Neuronal stem cell (in vitro differentiated cells): ENCODE results near the gene C1RL.

ENCODE experiments used
- DNase-seq: peaks from one replicate; pipeline ENCODE4 v3.0.0-alpha.2; 2013; ENCODE audit warnings: low spot score
- H2AFZ ChIP-seq: one replicate; pipeline ENCODE4 v1.6.1; 2013; ENCODE audit warnings: mild to moderate bottlenecking, low read length, inconsistent platforms
- H2AK5ac ChIP-seq: 2 replicates; pipeline ENCODE4 v1.6.1; 2013; ENCODE audit warnings: low read depth, mild to moderate bottlenecking, inconsistent platforms, low read length, moderate library complexity, mixed read lengths
- H2BK120ac ChIP-seq: 2 replicates; pipeline ENCODE4 v1.6.1; 2013; ENCODE audit warnings: low read depth, mild to moderate bottlenecking, inconsistent platforms, low read length, moderate library complexity, mixed read lengths
- H2BK12ac ChIP-seq: one replicate; pipeline ENCODE4 v1.6.1; 2013; ENCODE audit warnings: low read length, inconsistent platforms
- H2BK15ac ChIP-seq: 2 replicates; pipeline ENCODE4 v1.6.1; 2013; ENCODE audit warnings: mild to moderate bottlenecking, low read length, inconsistent platforms, mixed read lengths
- H2BK5ac ChIP-seq: one replicate; pipeline ENCODE4 v1.6.1; 2013; ENCODE audit warnings: inconsistent platforms, mild to moderate bottlenecking, low read length, moderate library complexity
- H3K14ac ChIP-seq: one replicate; pipeline ENCODE4 v1.6.1; 2013; ENCODE audit warnings: low read length, inconsistent platforms
- H3K18ac ChIP-seq: 2 replicates; pipeline ENCODE4 v1.6.1; 2013; ENCODE audit warnings: low read length, inconsistent platforms
- H3K23ac ChIP-seq: 2 replicates; pipeline ENCODE4 v1.6.1; 2013; ENCODE audit warnings: low read depth, mild to moderate bottlenecking, mixed read lengths, low read length, inconsistent platforms; ENCODE audit not compliant: poor library complexity
- H3K27ac ChIP-seq: replicated peaks from 3 replicates; pipeline ENCODE4 v1.5.1; 2013; ENCODE audit warnings: low read length, inconsistent platforms
- H3K27me3 ChIP-seq, 3 experiments: 2 replicates each; pipeline ENCODE4 v1.6.1; 2013; ENCODE audit warnings: low read length in 3 of 3, mild to moderate bottlenecking in 2 of 3, inconsistent platforms in 1 of 3, low read depth in 1 of 3, mixed read lengths in 1 of 3, moderate library complexity in 1 of 3; ENCODE audit not compliant: control insufficient read depth in 3 of 3, insufficient read depth in 3 of 3
- H3K36me3 ChIP-seq, 2 donors: replicated peaks in 1 of 2; 2 replicates each; pipeline ENCODE4 v1.6.1; 2013; ENCODE audit warnings: low read length in 2 of 2; ENCODE audit not compliant: control insufficient read depth in 2 of 2, insufficient read depth in 2 of 2
- H3K4ac ChIP-seq: 2 replicates; pipeline ENCODE4 v1.6.1; 2013; ENCODE audit warnings: inconsistent platforms, mild to moderate bottlenecking, low read length, moderate library complexity
- H3K4me1 ChIP-seq, 2 donors: 1 replicate in 1 of 2; 2 replicates in 1 of 2; pipeline ENCODE4 v1.6.1; 2013; ENCODE audit warnings: low read length in 2 of 2, low read depth in 1 of 2; ENCODE audit not compliant: control insufficient read depth in 2 of 2, insufficient read depth in 1 of 2
- H3K4me2 ChIP-seq: one replicate; pipeline ENCODE4 v1.6.1; 2013; ENCODE audit warnings: mild to moderate bottlenecking, low read length, inconsistent platforms; ENCODE audit not compliant: insufficient read depth, poor library complexity, severe bottlenecking
- H3K4me3 ChIP-seq, 2 donors: 2 replicates each; pipeline ENCODE4 v1.5.1; 2013; ENCODE audit warnings: low read length in 2 of 2, mild to moderate bottlenecking in 2 of 2, inconsistent platforms in 1 of 2, moderate library complexity in 1 of 2
- H3K79me1 ChIP-seq: one replicate; pipeline ENCODE4 v1.6.1; 2013; ENCODE audit warnings: low read depth, mild to moderate bottlenecking, inconsistent platforms, low read length, moderate library complexity
- H3K9ac ChIP-seq: one replicate; pipeline ENCODE4 v1.6.1; 2013; ENCODE audit warnings: mild to moderate bottlenecking, low read depth, low read length, inconsistent platforms; ENCODE audit not compliant: poor library complexity
- H3K9me3 ChIP-seq, 2 donors: replicated peaks in 1 of 2; 2 replicates each; pipeline versions ENCODE3 to v1.6.1; 2013; ENCODE audit warnings: low read length in 2 of 2, mild to moderate bottlenecking in 2 of 2, inconsistent platforms in 1 of 2, low read depth in 1 of 2, mixed read lengths in 1 of 2, moderate library complexity in 1 of 2; ENCODE audit not compliant: control insufficient read depth in 2 of 2, insufficient read depth in 1 of 2
- H4K8ac ChIP-seq: one replicate; pipeline ENCODE4 v1.6.1; 2013; ENCODE audit warnings: low read depth, mild to moderate bottlenecking, inconsistent platforms, low read length, moderate library complexity
- H4K91ac ChIP-seq: one replicate; pipeline ENCODE4 v1.6.1; 2013; ENCODE audit warnings: low read length, low read depth, mild to moderate bottlenecking, inconsistent platforms; ENCODE audit not compliant: poor library complexity
- WGBS, 2 donors: extraction: QIAGEN DNeasy Blood & Tissue Kit; methylation state at CpG; one replicate each; pipeline ENCODE4 v1.1.7; 2013; ENCODE audit warnings: missing lambda C conversion rate in 2 of 2, mixed read lengths in 1 of 2; ENCODE audit not compliant: insufficient read length in 2 of 2, insufficient replicate concordance in 1 of 2; ENCODE audit errors: extremely low coverage in 2 of 2; 5-methylcytosine and 5-hydroxymethylcytosine counted together

Gene C1RL

DNA sequence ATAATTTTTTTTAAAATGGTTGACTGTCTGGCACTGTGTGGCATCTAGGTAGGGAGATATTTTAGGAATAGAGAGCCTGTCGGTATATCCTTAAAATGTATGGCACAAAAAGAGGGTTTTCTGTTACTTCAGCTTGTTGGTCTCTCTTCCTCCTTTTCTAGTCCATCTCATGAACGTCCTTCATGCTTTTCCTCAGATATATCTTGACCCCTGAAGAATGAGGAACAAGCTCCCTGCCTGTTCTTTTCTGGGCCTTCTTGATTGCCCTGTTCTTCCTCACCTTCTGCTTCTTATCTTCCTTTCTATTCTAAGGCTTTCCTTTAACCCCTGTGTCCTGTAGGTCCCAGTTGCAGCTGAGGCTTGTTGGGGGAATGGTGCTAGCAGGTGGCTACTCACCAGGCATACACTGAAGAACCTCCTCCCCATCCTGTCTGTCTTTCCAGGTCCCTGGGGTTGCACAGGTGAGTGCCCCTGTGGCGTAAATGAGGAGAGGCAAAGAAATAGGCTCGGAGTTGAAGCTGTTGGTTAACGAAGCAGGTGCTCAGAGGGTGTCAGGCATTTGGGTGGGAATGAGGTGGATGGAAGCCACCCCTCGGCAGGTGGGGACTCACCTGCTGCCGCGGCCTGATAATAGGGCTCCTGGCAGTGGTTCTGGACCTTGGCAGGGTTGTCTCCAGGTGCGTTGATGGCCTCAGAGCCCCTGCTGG, 9.6 kb downstream of the C1RL start:
- no peaks in the 10 kb centered on the region for H3K27me3 ChIP-seq
- H3K18ac ChIP-seq, result no peak overlapping the region
- H4K91ac ChIP-seq, result no peak overlapping the region
- H3K9ac ChIP-seq, result no peak overlapping the region
- H3K4me2 ChIP-seq, result no peak overlapping the region
- no peak overlapping the region for H2BK12ac ChIP-seq
- H4K8ac ChIP-seq, result no peak overlapping the region
- H2BK15ac ChIP-seq, result no peak overlapping the region
- H3K4ac ChIP-seq, result no peak overlapping the region
- DNase-seq, result no peak
- WGBS, 2 donors, result no CpG with 5 or more reads among the region's 9 CpGs
- H3K23ac ChIP-seq, result no peak overlapping the region
- H2AK5ac ChIP-seq, result no peak overlapping the region
- no peak overlapping the region for H3K4me3 ChIP-seq
- H2AFZ ChIP-seq, result no peak overlapping the region
- no peak overlapping the region for H3K27ac ChIP-seq
- no peaks in the 10 kb centered on the region for H3K4me1 ChIP-seq
- no peak overlapping the region for H2BK5ac ChIP-seq
- H3K14ac ChIP-seq, result no peak overlapping the region
- no peak overlapping the region for H2BK120ac ChIP-seq
- H3K36me3 ChIP-seq, result peaks cover 7 to 45% of the 10 kb centered on the region in 2 donors
- H3K9me3 ChIP-seq, result no peaks in the 10 kb centered on the region
- H3K79me1 ChIP-seq, result peaks cover 1% of the 10 kb centered on the region

DNA sequence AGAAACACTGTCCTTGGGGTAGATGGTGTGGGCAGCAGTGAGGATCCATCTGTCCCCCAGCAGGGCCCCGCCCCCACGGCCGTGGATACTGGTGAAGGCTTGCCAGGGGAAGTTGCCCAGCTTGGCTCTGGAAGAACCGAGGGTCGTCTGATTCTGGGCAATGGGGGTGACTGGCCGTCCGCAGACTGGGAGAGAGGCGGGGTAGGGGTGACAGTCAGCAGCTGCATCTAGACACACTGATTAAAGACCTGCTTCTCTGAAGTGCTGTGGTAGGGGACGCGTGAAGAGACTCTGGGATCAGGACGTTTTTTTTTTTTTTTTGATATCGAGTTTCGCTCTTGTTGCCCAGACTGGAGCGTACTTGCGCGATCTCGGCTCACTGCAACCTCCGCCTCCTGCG, 12.0 kb downstream of the C1RL start:
- H2AFZ ChIP-seq, result no peak overlapping the region
- no CpG with 5 or more reads among the region's 19 CpGs for WGBS, 2 donors
- no peak overlapping the region for H3K9ac ChIP-seq
- H3K23ac ChIP-seq, result no peak overlapping the region
- no peak overlapping the region for H2BK15ac ChIP-seq
- H3K36me3 ChIP-seq, result peaks cover 4 to 23% of the 10 kb centered on the region in 2 donors
- no peak overlapping the region for H2BK120ac ChIP-seq
- no peak overlapping the region for H2AK5ac ChIP-seq
- H3K27ac ChIP-seq, result no peak overlapping the region
- H3K27me3 ChIP-seq, result no peaks in the 10 kb centered on the region
- H3K4me3 ChIP-seq, result no peak overlapping the region
- H2BK5ac ChIP-seq, result no peak overlapping the region
- no peak overlapping the region for H3K18ac ChIP-seq
- peaks cover 1% of the 10 kb centered on the region for H3K79me1 ChIP-seq
- no peak for DNase-seq
- H4K91ac ChIP-seq, result no peak overlapping the region
- peaks cover 0 to 4% of the 10 kb centered on the region in 2 donors for H3K4me1 ChIP-seq
- H3K4ac ChIP-seq, result no peak overlapping the region
- H3K14ac ChIP-seq, result no peak overlapping the region
- H3K4me2 ChIP-seq, result no peak overlapping the region
- no peaks in the 10 kb centered on the region for H3K9me3 ChIP-seq
- H2BK12ac ChIP-seq, result no peak overlapping the region
- no peak overlapping the region for H4K8ac ChIP-seq

GRCh38 chr12:7096006-7096932, 12.7 kb downstream of the C1RL start:
- no peak overlapping the region for H4K8ac ChIP-seq
- H2AK5ac ChIP-seq, result no peak overlapping the region
- H3K36me3 ChIP-seq, result peaks cover 4 to 21% of the 10 kb centered on the region in 2 donors
- no peak for DNase-seq
- H2BK15ac ChIP-seq, result no peak overlapping the region
- no peak overlapping the region for H3K4me3 ChIP-seq
- H2BK5ac ChIP-seq, result no peak overlapping the region
- no CpG with 5 or more reads among the region's 26 CpGs for WGBS, 2 donors
- no peak overlapping the region for H3K23ac ChIP-seq
- H3K9me3 ChIP-seq, result no peaks in the 10 kb centered on the region
- no peak overlapping the region for H3K27ac ChIP-seq
- H3K4ac ChIP-seq, result no peak overlapping the region
- H3K27me3 ChIP-seq, result no peaks in the 10 kb centered on the region
- no peak overlapping the region for H2BK12ac ChIP-seq
- H3K9ac ChIP-seq, result peak overlapping the region; percentile 24
- H3K4me1 ChIP-seq, result peaks cover 0 to 9% of the 10 kb centered on the region in 2 donors
- H2AFZ ChIP-seq, result no peak overlapping the region
- H3K14ac ChIP-seq, result no peak overlapping the region
- H3K79me1 ChIP-seq, result peaks cover 1% of the 10 kb centered on the region
- H3K18ac ChIP-seq, result peak overlapping the region; percentile 32
- no peak overlapping the region for H3K4me2 ChIP-seq
- H4K91ac ChIP-seq, result no peak overlapping the region
- H2BK120ac ChIP-seq, result no peak overlapping the region

- no CpG with 5 or more reads among the region's 10 CpGs for WGBS, 2 donors
These were observed 15.1 kb downstream of the C1RL start for GRCh38 chr12:7093892-7094291.

More at GRCh38 chr12:7093892-7094291, 15.1 kb downstream of the C1RL start:
- H3K4me3 ChIP-seq, result peak overlapping the region in 1 of 2 donors; percentile 47
- peaks cover 1% of the 10 kb centered on the region for H3K79me1 ChIP-seq
- no peak overlapping the region for H4K91ac ChIP-seq
- no peak overlapping the region for H3K4me2 ChIP-seq
- peaks cover 2 to 7% of the 10 kb centered on the region in 2 donors for H3K36me3 ChIP-seq
- no peaks in the 10 kb centered on the region for H3K27me3 ChIP-seq
- peaks cover 6 to 14% of the 10 kb centered on the region in 2 donors for H3K4me1 ChIP-seq
- no peak overlapping the region for H2BK5ac ChIP-seq
- H2AK5ac ChIP-seq, result no peak overlapping the region
- H2AFZ ChIP-seq, result no peak overlapping the region
- H3K14ac ChIP-seq, result no peak overlapping the region
- no peak overlapping the region for H3K23ac ChIP-seq
- H3K9me3 ChIP-seq, result no peaks in the 10 kb centered on the region
- H3K27ac ChIP-seq, result no peak overlapping the region
- H2BK120ac ChIP-seq, result no peak overlapping the region
- H3K9ac ChIP-seq, result no peak overlapping the region
- H3K18ac ChIP-seq, result no peak overlapping the region
- no peak overlapping the region for H3K4ac ChIP-seq
- H4K8ac ChIP-seq, result no peak overlapping the region
- no peak overlapping the region for H2BK12ac ChIP-seq
- no peak for DNase-seq
- H2BK15ac ChIP-seq, result no peak overlapping the region
